Mononuclear cell (primary cell): ENCODE results near the gene CETN1. TPM values are rescaled to one million over a fixed set of nuclear protein-coding genes. Genes with fewer than 3 reads are reported as not detected.

Source experiments
- H3K27me3 ChIP-seq: 2 replicates; pipeline ENCODE4 v1.6.0; 2011; ENCODE audit warnings: low read length, control low read depth; ENCODE audit not compliant: insufficient read depth
- H3K4me1 ChIP-seq: 2 replicates; pipeline ENCODE4 v1.5.1; 2011; ENCODE audit warnings: mild to moderate bottlenecking, low read length, control low read depth; ENCODE audit not compliant: insufficient read depth
- H3K4me3 ChIP-seq: 2 replicates; pipeline ENCODE4 v1.5.1; 2011; ENCODE audit warnings: mild to moderate bottlenecking, low read length, moderate library complexity
- H3K9me3 ChIP-seq: 2 replicates; pipeline ENCODE4 v1.5.1; 2011; ENCODE audit warnings: low read depth, mild to moderate bottlenecking, control low read depth, low read length
- total RNA-seq: library from RNA; depleted of rRNA; stranded (reverse); fragments of >200 nt; gene quantifications from one replicate; pipeline ENCODE4 v1.2.3, GENCODE V29; 2012

Gene CETN1
- total RNA-seq, 1 donor, result 0.10 TPM

- Histone ChIP-seq H3K9me3 (no peaks in the 10 kb centered on the region), H3K27me3 (no peaks in the 10 kb centered on the region), H3K4me3 (no peak overlapping the region), H3K4me1 (no peaks in the 10 kb centered on the region)
Observed at GRCh38 chr18:572091-572830, 7.9 kb upstream of the CETN1 start.

GRCh38 chr18:572831-573289, 7.3 kb upstream of the CETN1 start:
- Histone ChIP-seq H3K9me3 (no peaks in the 10 kb centered on the region), H3K4me1 (no peaks in the 10 kb centered on the region), H3K27me3 (no peaks in the 10 kb centered on the region), H3K4me3 (no peak overlapping the region)

GRCh38 chr18:573385-573784, 6.8 kb upstream of the CETN1 start:
- Histone ChIP-seq H3K27me3 (no peaks in the 10 kb centered on the region), H3K4me3 (no peak overlapping the region), H3K4me1 (no peaks in the 10 kb centered on the region), H3K9me3 (no peaks in the 10 kb centered on the region)

- Histone ChIP-seq H3K27me3 (no peaks in the 10 kb centered on the region), H3K4me3 (no peak overlapping the region), H3K4me1 (no peaks in the 10 kb centered on the region), H3K9me3 (no peaks in the 10 kb centered on the region)
Observed at GRCh38 chr18:574149-574860, 5.9 kb upstream of the CETN1 start.

GRCh38 chr18:574865-575645, 5.1 kb upstream of the CETN1 start:
- Histone ChIP-seq H3K4me1 (no peaks in the 10 kb centered on the region), H3K4me3 (no peak overlapping the region), H3K27me3 (no peaks in the 10 kb centered on the region), H3K9me3 (no peaks in the 10 kb centered on the region)

GRCh38 chr18:576924-577323, 3.3 kb upstream of the CETN1 start:
- Histone ChIP-seq H3K9me3 (no peaks in the 10 kb centered on the region), H3K4me3 (no peak overlapping the region), H3K4me1 (no peaks in the 10 kb centered on the region), H3K27me3 (no peaks in the 10 kb centered on the region)

GRCh38 chr18:577643-578375, 2.4 kb upstream of the CETN1 start:
- no peaks in the 10 kb centered on the region for H3K27me3 ChIP-seq

GRCh38 chr18:579238-579637, 942 bp upstream of the CETN1 start:
- no peaks in the 10 kb centered on the region for H3K27me3 ChIP-seq
- H3K4me1 ChIP-seq, result no peaks in the 10 kb centered on the region
- no peaks in the 10 kb centered on the region for H3K9me3 ChIP-seq

More at GRCh38 chr18:577643-578375, 2.4 kb upstream of the CETN1 start:
- no peaks in the 10 kb centered on the region for H3K9me3 ChIP-seq
- H3K4me1 ChIP-seq, result no peaks in the 10 kb centered on the region
- no peak overlapping the region for H3K4me3 ChIP-seq

GRCh38 chr18:581096-581495, 916 bp downstream of the CETN1 start:
- Histone ChIP-seq H3K4me1 (no peaks in the 10 kb centered on the region), H3K4me3 (no peak overlapping the region), H3K27me3 (no peaks in the 10 kb centered on the region), H3K9me3 (no peaks in the 10 kb centered on the region)

More at GRCh38 chr18:579238-579637, 942 bp upstream of the CETN1 start:
- H3K4me3 ChIP-seq, result no peak overlapping the region

- Histone ChIP-seq H3K4me3 (no peak overlapping the region), H3K4me1 (no peaks in the 10 kb centered on the region), H3K27me3 (no peaks in the 10 kb centered on the region), H3K9me3 (no peaks in the 10 kb centered on the region)
Observed at GRCh38 chr18:582465-582864, 2.3 kb downstream of the CETN1 start.

GRCh38 chr18:595068-595467, 14.9 kb downstream of the CETN1 start:
- peaks cover 15% of the 10 kb centered on the region for H3K27me3 ChIP-seq
- no peak overlapping the region for H3K4me3 ChIP-seq
- peaks cover 3% of the 10 kb centered on the region for H3K9me3 ChIP-seq
- peaks cover 5% of the 10 kb centered on the region for H3K4me1 ChIP-seq

GRCh38 chr18:595571-595970, 15.4 kb downstream of the CETN1 start:
- H3K4me3 ChIP-seq, result no peak overlapping the region
- H3K9me3 ChIP-seq, result no peaks in the 10 kb centered on the region
- H3K4me1 ChIP-seq, result peaks cover 5% of the 10 kb centered on the region
- H3K27me3 ChIP-seq, result peaks cover 18% of the 10 kb centered on the region

GRCh38 chr18:596288-596881, 16.2 kb downstream of the CETN1 start:
- Histone ChIP-seq H3K4me1 (peaks cover 5% of the 10 kb centered on the region), H3K27me3 (peaks cover 18% of the 10 kb centered on the region), H3K9me3 (no peaks in the 10 kb centered on the region), H3K4me3 (no peak overlapping the region)

GRCh38 chr18:598124-598589, 18.0 kb downstream of the CETN1 start:
- H3K4me1 ChIP-seq, result peaks cover 5% of the 10 kb centered on the region
- no peaks in the 10 kb centered on the region for H3K9me3 ChIP-seq
- no peak overlapping the region for H3K4me3 ChIP-seq
- H3K27me3 ChIP-seq, result peaks cover 18% of the 10 kb centered on the region
